Kidney (tissue), 14 donors: ENCODE measurements around the gene REG3A. TPM values are rescaled to one million over a fixed set of nuclear protein-coding genes. Genes with fewer than 3 reads are reported as not detected.

Experiments used
- DNase-seq, 5 donors: peaks; one replicate each; pipeline ENCODE4 v3.0.0-alpha.2; 2013 to 2020
- FAIRE-seq: peaks from 2 replicates; lab custom pipeline; 2012; peaks lifted over from hg19 to GRCh38; lab: Jason Lieb, UNC
- H3K27ac ChIP-seq, 2 donors: one replicate each; pipeline ENCODE4 v1.7.0; 2013; ENCODE audit warnings: low read depth in 2 of 2, low read length in 2 of 2, inconsistent platforms in 1 of 2
- H3K27me3 ChIP-seq: one replicate; pipeline ENCODE4 v1.7.1; 2013; ENCODE audit warnings: low read length, inconsistent platforms; ENCODE audit not compliant: control insufficient read depth, insufficient read depth
- H3K36me3 ChIP-seq, 3 donors: one replicate each; pipeline versions ENCODE4 v1.7.0 to v1.7.1; 2013; ENCODE audit warnings: low read length in 3 of 3, control low read depth in 1 of 3, inconsistent platforms in 1 of 3; ENCODE audit not compliant: insufficient read depth in 3 of 3, control insufficient read depth in 2 of 3
- H3K4me1 ChIP-seq, 3 donors: one replicate each; pipeline versions ENCODE4 v1.7.0 to v1.7.1; 2013; ENCODE audit warnings: low read length in 3 of 3, inconsistent platforms in 1 of 3, low read depth in 1 of 3; ENCODE audit not compliant: control insufficient read depth in 2 of 3, insufficient read depth in 2 of 3
- H3K4me3 ChIP-seq, 3 donors: one replicate each; pipeline versions ENCODE4 v1.7.0 to v1.8.1; 2013; ENCODE audit warnings: low read length in 3 of 3, control low read depth in 1 of 3, inconsistent platforms in 1 of 3
- H3K9ac ChIP-seq, 3 donors: one replicate each; pipeline versions ENCODE4 v1.7.0 to v1.7.1; 2013; ENCODE audit warnings: low read length in 3 of 3, control low read depth in 1 of 3, inconsistent platforms in 1 of 3
- H3K9me3 ChIP-seq, 3 donors: one replicate each; pipeline versions ENCODE4 v1.7.0 to v1.7.1; 2013; ENCODE audit warnings: low read length in 3 of 3, control low read depth in 1 of 3, inconsistent platforms in 1 of 3; ENCODE audit not compliant: control insufficient read depth in 2 of 3, insufficient read depth in 1 of 3
- intact Hi-C: fragments of 100-400 bp; cut with DNase I; formaldehyde crosslinking; loops from one replicate; pipeline ENCODE4 v1.11.1; 2022
- polyA plus RNA-seq: library from polyadenylated mRNA; stranded (reverse); fragments of 350-450 nt; fragmentation: Illumina TruSeq; extraction: RNeasy Lipid Tissue Mini Kit (QIAGEN cat#74804); gene quantifications from one replicate; pipeline ENCODE4 v1.2.3, GENCODE V29; 2014; ENCODE audit warnings: low read depth, low replicate concordance; ENCODE audit not compliant: insufficient read depth
- total RNA-seq: library from RNA; stranded (reverse); fragmentation: NEBNext Ultra II Directional; extraction: Animal tissue kit (Norgen Biotek cat#: 25700); gene quantifications from one replicate; pipeline ENCODE4 v1.2.1, GENCODE V29; 2021
- TF ChIP-seq, protein P1 (sequence below): IDR thresholded peaks from 3 replicates; pipeline ENCODE4 v1.5.1; 2012; ENCODE audit warnings: mild to moderate bottlenecking, moderate library complexity, borderline replicate concordance; ENCODE audit not compliant: insufficient read depth; ENCODE audit errors: extremely low read depth
- donor health status: control.
- donor health status: control.
- donor health status: control.
- donor health status: control.
- donor health status: control.
- donor health status: DM: yes; HTN: yes; CAD: no.
- donor health status: Normal renal cell carcinoma (clear cell type).

Gene REG3A
- total and polyA plus RNA-seq, 2 donors from 2014 or later: not detected

DNA sequence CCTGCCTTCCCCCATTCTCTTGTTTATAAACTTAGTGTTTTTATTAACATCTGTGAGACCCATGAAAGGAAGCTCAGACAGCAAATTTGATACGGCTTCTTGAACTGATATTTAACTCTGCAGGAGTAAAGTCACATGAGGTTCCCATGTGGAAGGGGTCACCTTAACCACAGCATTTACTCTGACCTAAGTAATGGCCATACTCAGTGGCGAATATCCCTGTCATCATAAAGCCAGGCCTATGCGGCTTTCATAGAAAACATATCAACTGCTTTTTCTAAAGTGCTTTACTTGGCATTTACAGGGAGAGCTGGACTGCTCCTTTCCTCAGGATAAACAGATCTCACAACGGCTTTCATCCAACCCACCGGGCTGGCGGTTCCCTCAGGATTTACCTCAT, 30.3 kb downstream of the REG3A start:
- no peak overlapping the region for H3K27ac ChIP-seq
- no peaks in the 10 kb centered on the region for H3K9me3 ChIP-seq
- H3K9ac ChIP-seq: no peak overlapping the region
- intact Hi-C loops: no loop called here
- no peaks in the 10 kb centered on the region for H3K27me3 ChIP-seq
- no peaks in the 10 kb centered on the region for H3K36me3 ChIP-seq
- FAIRE-seq: no peak
- DNase-seq: no peak
- TF ChIP-seq, protein P1, sequence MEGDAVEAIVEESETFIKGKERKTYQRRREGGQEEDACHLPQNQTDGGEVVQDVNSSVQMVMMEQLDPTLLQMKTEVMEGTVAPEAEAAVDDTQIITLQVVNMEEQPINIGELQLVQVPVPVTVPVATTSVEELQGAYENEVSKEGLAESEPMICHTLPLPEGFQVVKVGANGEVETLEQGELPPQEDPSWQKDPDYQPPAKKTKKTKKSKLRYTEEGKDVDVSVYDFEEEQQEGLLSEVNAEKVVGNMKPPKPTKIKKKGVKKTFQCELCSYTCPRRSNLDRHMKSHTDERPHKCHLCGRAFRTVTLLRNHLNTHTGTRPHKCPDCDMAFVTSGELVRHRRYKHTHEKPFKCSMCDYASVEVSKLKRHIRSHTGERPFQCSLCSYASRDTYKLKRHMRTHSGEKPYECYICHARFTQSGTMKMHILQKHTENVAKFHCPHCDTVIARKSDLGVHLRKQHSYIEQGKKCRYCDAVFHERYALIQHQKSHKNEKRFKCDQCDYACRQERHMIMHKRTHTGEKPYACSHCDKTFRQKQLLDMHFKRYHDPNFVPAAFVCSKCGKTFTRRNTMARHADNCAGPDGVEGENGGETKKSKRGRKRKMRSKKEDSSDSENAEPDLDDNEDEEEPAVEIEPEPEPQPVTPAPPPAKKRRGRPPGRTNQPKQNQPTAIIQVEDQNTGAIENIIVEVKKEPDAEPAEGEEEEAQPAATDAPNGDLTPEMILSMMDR: no peak
- no peaks in the 10 kb centered on the region for H3K4me1 ChIP-seq
- H3K4me3 ChIP-seq: no peak overlapping the region

DNA sequence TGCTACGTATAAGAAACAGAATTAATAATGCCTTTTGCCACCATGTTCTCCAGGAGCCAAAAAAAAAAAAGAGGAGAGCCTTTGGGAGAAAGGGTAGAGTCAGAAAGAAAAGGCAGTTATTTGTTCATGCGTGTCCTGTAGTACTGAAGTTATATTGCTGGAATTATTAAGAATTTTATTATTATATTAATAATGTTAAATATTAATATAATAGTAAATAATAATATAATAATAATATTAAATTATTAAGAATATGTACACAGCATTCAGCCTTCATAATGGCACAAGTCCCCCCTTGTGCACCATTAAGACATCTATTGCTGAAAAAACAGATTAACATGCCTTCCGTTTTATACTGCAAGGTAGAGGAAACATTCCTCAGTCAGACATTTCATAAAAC, 31.1 kb downstream of the REG3A start:
- Histone ChIP-seq H3K27me3 (no peaks in the 10 kb centered on the region), H3K4me1 (no peaks in the 10 kb centered on the region), H3K36me3 (no peaks in the 10 kb centered on the region), H3K9ac (no peak overlapping the region), H3K27ac (no peak overlapping the region), H3K9me3 (no peaks in the 10 kb centered on the region), H3K4me3 (no peak overlapping the region)
- TF ChIP-seq, protein P1: no peak
- intact Hi-C loops: no loop called here
- FAIRE-seq (no peak), DNase-seq (no peak)

DNA sequence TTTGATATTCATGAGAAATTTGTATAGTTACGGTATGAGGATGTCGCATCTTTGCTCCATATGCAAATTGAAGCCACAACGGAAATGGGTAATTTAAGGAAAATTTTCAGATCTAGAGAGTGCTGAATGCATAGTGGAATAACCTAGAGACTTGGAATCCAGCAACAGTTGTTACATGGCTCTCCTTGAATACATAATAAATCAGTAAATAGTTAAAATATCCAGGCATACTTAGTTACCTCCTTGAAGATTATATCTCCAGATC, 33.9 kb downstream of the REG3A start:
- no peak for FAIRE-seq
- Histone ChIP-seq H3K4me1 (no peaks in the 10 kb centered on the region), H3K27me3 (no peaks in the 10 kb centered on the region), H3K4me3 (no peak overlapping the region), H3K36me3 (no peaks in the 10 kb centered on the region), H3K27ac (no peak overlapping the region), H3K9me3 (no peaks in the 10 kb centered on the region), H3K9ac (no peak overlapping the region)
- no peak for DNase-seq
- intact Hi-C loops: no loop called here
- TF ChIP-seq, protein P1: no peak
